K562 (cell line): Measurements from ENCODE around the gene UQCRH.

Source experiments
- BDP1 ChIP-seq: IDR thresholded peaks from 3 replicates; pipeline ENCODE4 v1.6.1; 2011; ENCODE audit not compliant: insufficient read length, insufficient read depth
- POLR2A ChIP-seq: fragments of 450-650 bp; conservative IDR thresholded peaks from 2 replicates; pipeline ENCODE4 v1.6.1; 2016
- TAF1 ChIP-seq: IDR thresholded peaks from 2 replicates; pipeline ENCODE4 v1.6.1; 2011; ENCODE audit warnings: mild to moderate bottlenecking, low read length, moderate library complexity; ENCODE audit not compliant: insufficient read depth, control insufficient read depth, severe bottlenecking; ENCODE audit errors: extremely low read depth
- ZNF592 ChIP-seq: fragments of 450-650 bp; IDR thresholded peaks from 2 replicates; pipeline ENCODE4 v1.6.1; 2017; ENCODE audit warnings: antibody characterized with exemption, mild to moderate bottlenecking

GRCh38 chr1:46301406-46301807 lies 2.1 kb upstream of the UQCRH start:
- TF ChIP-seq TAF1 (no peak), POLR2A (no peak), BDP1 (no peak), ZNF592 (no peak)
